Smooth muscle cell (in vitro differentiated cells): ENCODE data around the gene SGK2. TPM values are rescaled to one million over a fixed set of nuclear protein-coding genes. Genes with fewer than 3 reads are reported as not detected.
A peak's percentile ranks its signal among the peaks of the same experiment; 100 is the strongest.
"Not testable (repeated sequence)": the region's sequence is repeated elsewhere in the genome, so short reads cannot be mapped to it uniquely, and the experiment has no call there.

Experiments
- DNase-seq: peaks from one replicate; lab custom pipeline; 2025; ENCODE audit not compliant: unreplicated experiment; lab: John Stamatoyannopoulos, UW
- H2AFZ ChIP-seq: fragments of 200-600 bp; sonication (generic); 2 replicates; pipeline ENCODE4 v1.6.0; 2016; ENCODE audit warnings: antibody characterized with exemption, low read depth, mild to moderate bottlenecking
- H3F3A ChIP-seq: fragments of 200-600 bp; sonication (generic); 2 replicates; pipeline ENCODE4 v1.6.0; 2017; ENCODE audit warnings: antibody characterized with exemption, low read depth
- H3K27ac ChIP-seq: fragments of 200-600 bp; sonication (generic); 2 replicates; pipeline ENCODE4 v1.5.1; 2016; ENCODE audit warnings: low read depth, mild to moderate bottlenecking
- H3K27me3 ChIP-seq: fragments of 200-600 bp; sonication (generic); 2 replicates; pipeline ENCODE4 v1.6.1; 2016; ENCODE audit warnings: low read depth, mild to moderate bottlenecking
- H3K36me3 ChIP-seq: fragments of 200-600 bp; sonication (generic); 2 replicates; pipeline ENCODE4 v1.5.1; 2016; ENCODE audit warnings: low read depth
- H3K4me1 ChIP-seq: fragments of 200-600 bp; sonication (generic); 2 replicates; pipeline ENCODE4 v1.5.1; 2016; ENCODE audit warnings: low read depth
- H3K4me2 ChIP-seq: fragments of 200-600 bp; sonication (generic); 2 replicates; pipeline ENCODE4 v1.6.0; 2016; ENCODE audit warnings: mild to moderate bottlenecking
- H3K4me3 ChIP-seq: fragments of 200-600 bp; sonication (generic); 2 replicates; pipeline ENCODE4 v1.5.1; 2016; ENCODE audit warnings: mild to moderate bottlenecking
- H3K79me2 ChIP-seq: fragments of 200-600 bp; sonication (generic); 2 replicates; pipeline ENCODE4 v1.6.0; 2016; ENCODE audit warnings: low read depth, mild to moderate bottlenecking
- H3K9ac ChIP-seq: fragments of 200-600 bp; sonication (generic); 2 replicates; pipeline ENCODE4 v1.6.0; 2016; ENCODE audit warnings: low read depth
- H3K9me3 ChIP-seq: fragments of 200-600 bp; sonication (generic); replicated peaks from 2 replicates; pipeline ENCODE4 v1.5.1; 2016; ENCODE audit warnings: low read depth
- H4K20me1 ChIP-seq: fragments of 200-600 bp; sonication (generic); 2 replicates; pipeline ENCODE4 v1.6.0; 2016; ENCODE audit warnings: low read depth
- WGBS: methylation state at CpG from one replicate; pipeline ENCODE4 v1.1.7; 2016; ENCODE audit warnings: low lambda C conversion rate; 5-methylcytosine and 5-hydroxymethylcytosine counted together
- polyA plus RNA-seq: library from polyadenylated mRNA; unstranded; fragments of >200 nt; fragmentation: Nextera tagmentation; extraction: Ambion mirVana; gene quantifications from 2 replicates; pipeline ENCODE4 v1.2.1, GENCODE V29; 2016
- total RNA-seq: library from RNA; depleted of rRNA; stranded (reverse); fragments of >200 nt; gene quantifications from 2 replicates; pipeline ENCODE4 v1.2.3, GENCODE V29; 2014
- TF ChIP-seq, protein P1 (sequence below): fragments of 200-600 bp; sonication (generic); IDR thresholded peaks from 2 replicates; pipeline ENCODE4 v1.5.1; 2017; ENCODE audit warnings: borderline replicate concordance, mild to moderate bottlenecking, antibody characterized with exemption; ENCODE audit not compliant: insufficient read depth, poor library complexity, severe bottlenecking

SGK2 gene
- total and polyA plus RNA-seq, 2 experiments from 2014 or later, result 0.79 to 2.4 TPM

DNA sequence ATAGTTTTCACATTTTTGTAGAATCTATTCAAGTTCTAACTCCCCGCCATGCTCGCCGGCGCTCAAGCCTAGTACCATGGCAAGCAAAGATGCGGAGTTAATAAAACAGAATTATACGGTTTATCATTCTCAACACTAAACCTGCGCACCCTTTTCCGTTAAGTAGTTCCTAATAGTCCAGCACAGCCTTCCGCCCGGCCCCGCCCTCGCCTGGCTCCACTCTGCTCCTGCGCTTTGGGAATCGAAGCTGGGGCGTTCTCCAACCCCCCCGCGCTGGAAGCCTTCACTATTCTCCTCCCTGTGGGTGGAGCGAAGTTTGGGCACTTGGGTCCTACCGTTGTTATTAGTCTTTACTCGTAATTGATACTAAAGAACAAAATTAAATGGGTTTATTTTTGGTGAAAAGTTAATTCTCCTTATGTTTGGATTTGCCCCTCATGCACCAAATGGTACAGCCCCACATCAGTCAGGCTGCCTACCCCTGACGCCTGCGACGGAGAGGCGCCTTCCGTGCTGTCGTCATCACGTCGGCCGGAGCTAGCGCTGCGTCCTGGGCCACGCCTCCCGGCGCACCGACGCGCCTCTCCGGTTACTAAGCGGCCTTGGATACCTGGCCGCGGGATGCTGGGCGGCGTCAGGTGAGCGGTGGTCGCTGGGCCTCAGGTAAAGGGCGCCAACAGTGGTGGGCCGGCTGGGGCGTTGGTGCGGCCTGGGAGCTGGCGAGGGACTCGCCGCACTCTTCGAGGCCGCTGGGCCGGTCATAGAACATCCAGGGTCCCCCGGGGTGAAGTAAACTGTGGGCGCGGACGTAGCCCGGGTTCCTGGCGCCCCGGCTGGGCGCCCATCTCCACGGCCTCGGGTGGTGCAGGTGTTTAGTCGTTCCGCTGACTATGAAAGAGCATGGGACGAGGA is 31.8 kb downstream of the SGK2 start, which contains the start of gene IFT52:
Gene IFT52, plus strand, starts transcription at position 546 of the 912 bp plus-strand sequence. CDS start 3,762 bp downstream, outside the sequence.
- Histone ChIP-seq H3K4me2 (peak within 1 kb of the TSS; percentile 98), H3K36me3 (peaks cover 3% of the 10 kb centered on the region), H3K79me2 (peaks cover 30% of the 10 kb centered on the region), H3K27me3 (no peaks in the 10 kb centered on the region), H3K4me3 (peak within 1 kb of the TSS; percentile 79), H2AFZ (peak within 1 kb of the TSS; percentile 96), H3K4me1 (peaks cover 13% of the 10 kb centered on the region), H3F3A (no peaks in the 10 kb centered on the region), H3K9me3 (no peaks in the 10 kb centered on the region), H4K20me1 (no peaks in the 10 kb centered on the region), H3K27ac (peak within 1 kb of the TSS; percentile 79), H3K9ac (peak within 1 kb of the TSS; percentile 78)
- DNase-seq, result peak; percentile 72
- TF ChIP-seq, protein P1, sequence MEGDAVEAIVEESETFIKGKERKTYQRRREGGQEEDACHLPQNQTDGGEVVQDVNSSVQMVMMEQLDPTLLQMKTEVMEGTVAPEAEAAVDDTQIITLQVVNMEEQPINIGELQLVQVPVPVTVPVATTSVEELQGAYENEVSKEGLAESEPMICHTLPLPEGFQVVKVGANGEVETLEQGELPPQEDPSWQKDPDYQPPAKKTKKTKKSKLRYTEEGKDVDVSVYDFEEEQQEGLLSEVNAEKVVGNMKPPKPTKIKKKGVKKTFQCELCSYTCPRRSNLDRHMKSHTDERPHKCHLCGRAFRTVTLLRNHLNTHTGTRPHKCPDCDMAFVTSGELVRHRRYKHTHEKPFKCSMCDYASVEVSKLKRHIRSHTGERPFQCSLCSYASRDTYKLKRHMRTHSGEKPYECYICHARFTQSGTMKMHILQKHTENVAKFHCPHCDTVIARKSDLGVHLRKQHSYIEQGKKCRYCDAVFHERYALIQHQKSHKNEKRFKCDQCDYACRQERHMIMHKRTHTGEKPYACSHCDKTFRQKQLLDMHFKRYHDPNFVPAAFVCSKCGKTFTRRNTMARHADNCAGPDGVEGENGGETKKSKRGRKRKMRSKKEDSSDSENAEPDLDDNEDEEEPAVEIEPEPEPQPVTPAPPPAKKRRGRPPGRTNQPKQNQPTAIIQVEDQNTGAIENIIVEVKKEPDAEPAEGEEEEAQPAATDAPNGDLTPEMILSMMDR, result no peak
- WGBS, result under 1% methylated on average over 68 of the region's 68 CpGs

DNA sequence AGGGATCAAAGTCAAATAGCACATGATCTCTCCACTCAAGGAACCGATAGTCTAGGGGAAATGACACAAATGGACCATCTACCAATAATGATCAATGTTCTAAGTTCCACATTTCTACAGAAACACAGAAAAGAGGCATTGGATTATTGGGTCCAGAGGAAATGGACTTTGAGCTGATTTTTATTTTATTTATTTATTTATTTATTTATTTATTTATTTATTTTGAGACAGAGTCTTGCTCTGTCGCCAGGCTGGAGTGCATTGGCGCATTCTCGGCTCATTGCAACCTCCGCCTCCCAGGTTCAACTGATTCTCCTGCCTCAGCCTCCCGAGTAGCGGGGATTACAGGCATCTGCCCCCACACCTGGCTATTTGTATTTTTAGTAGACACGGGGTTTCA is 43.1 kb downstream of the SGK2 start:
- WGBS, result 85% methylated on average over 8 of the region's 8 CpGs

DNA sequence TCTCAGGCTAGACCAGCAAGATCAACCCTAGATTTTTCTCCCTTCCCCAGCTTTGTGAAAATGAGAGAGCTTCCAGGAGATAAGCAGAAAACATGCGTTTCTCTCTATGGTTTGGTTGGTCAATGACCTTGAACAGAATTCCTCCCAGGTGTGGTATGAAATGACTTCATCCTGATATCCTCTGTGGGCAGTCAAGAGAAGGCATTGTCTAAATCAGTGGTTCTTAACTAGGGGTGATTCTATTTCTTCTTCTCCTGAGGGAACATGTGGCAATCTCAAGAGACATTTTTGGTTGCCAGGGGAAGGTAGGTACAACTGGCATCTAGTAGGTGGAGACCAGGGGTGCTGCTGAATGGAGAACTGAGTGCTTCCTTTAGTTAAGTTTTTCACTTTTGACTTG is 44.3 kb downstream of the SGK2 start:
- Histone ChIP-seq H3K9ac (no peak overlapping the region), H4K20me1 (no peaks in the 10 kb centered on the region), H2AFZ (no peak overlapping the region), H3K4me1 (no peaks in the 10 kb centered on the region), H3K36me3 (peaks cover 10% of the 10 kb centered on the region), H3K4me2 (no peak overlapping the region), H3K4me3 (no peak overlapping the region), H3K27ac (no peak overlapping the region), H3K9me3 (no peaks in the 10 kb centered on the region), H3K27me3 (no peaks in the 10 kb centered on the region), H3F3A (no peaks in the 10 kb centered on the region), H3K79me2 (no peaks in the 10 kb centered on the region)
- 96% methylated on average over 1 of the region's 1 CpG for WGBS
- no peak for DNase-seq
- TF ChIP-seq, protein P1, result no peak

More for the DNA sequence above, 43.1 kb downstream of the SGK2 start:
- H3K4me1 ChIP-seq, H2AFZ ChIP-seq, H4K20me1 ChIP-seq, H3K9me3 ChIP-seq, H3F3A ChIP-seq, H3K79me2 ChIP-seq, DNase-seq, H3K4me2 ChIP-seq, H3K27ac ChIP-seq, H3K27me3 ChIP-seq, H3K9ac ChIP-seq, H3K4me3 ChIP-seq: not testable (repeated sequence)
- H3K36me3 ChIP-seq, result peaks cover 10% of the 10 kb centered on the region

DNA sequence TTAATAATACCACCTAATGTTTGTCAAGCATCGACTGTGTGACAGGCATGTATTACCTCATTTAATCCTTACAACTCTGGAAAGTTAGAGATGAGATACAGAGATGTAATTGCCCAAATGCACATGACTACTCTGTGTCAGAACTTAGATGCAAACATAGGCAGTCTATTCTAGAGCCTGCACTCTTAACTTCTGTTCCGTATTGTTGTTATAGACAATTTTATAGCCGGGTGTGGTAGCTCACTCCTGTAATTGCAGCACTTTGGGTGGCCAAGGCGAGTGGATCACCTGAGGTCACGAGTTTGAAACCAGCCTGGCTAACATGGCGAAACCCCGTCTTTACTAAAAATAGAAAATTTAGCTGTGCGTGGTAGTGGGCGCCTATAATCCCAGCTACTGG is 46.9 kb downstream of the SGK2 start:
- over 99% methylated on average over 9 of the region's 9 CpGs for WGBS
- H3K4me2 ChIP-seq, result no peak overlapping the region
- TF ChIP-seq, protein P1, result no peak
- H4K20me1 ChIP-seq, result no peaks in the 10 kb centered on the region
- DNase-seq, result no peak
- H3K9ac ChIP-seq, result no peak overlapping the region
- H3K27ac ChIP-seq, result no peak overlapping the region
- no peaks in the 10 kb centered on the region for H3K4me1 ChIP-seq
- no peaks in the 10 kb centered on the region for H3K27me3 ChIP-seq
- H3K79me2 ChIP-seq, result no peaks in the 10 kb centered on the region
- H3K9me3 ChIP-seq, result no peaks in the 10 kb centered on the region
- H3K4me3 ChIP-seq, result no peak overlapping the region
- peaks cover 10% of the 10 kb centered on the region for H3K36me3 ChIP-seq
- no peaks in the 10 kb centered on the region for H3F3A ChIP-seq
- no peak overlapping the region for H2AFZ ChIP-seq

DNA sequence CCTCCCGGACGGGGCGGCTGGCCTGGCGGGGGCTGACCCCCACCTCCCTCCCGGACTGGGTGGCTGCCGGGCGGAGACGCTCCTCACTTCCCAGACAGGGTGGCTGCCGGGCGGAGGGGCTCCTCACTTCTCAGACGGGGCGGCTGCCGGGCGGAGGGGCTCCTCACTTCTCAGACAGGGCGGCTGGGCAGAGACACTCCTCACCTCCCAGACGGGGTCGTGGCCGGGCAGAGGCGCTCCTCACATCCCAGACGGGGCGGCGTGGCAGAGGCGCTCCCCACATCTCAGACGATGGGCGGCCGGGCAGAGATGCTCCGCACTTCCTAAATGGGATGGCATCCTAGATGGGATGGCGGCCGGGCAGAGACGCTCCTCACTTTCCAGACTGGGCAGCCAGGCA is 48.5 kb downstream of the SGK2 start:
- H3K9ac ChIP-seq, H3K4me3 ChIP-seq: not testable (repeated sequence)
- whole genome bisulfite sequencing, result 100% methylated on average over 13 of the region's 30 CpGs

More for the DNA sequence above, 48.5 kb downstream of the SGK2 start:
- H3K27ac ChIP-seq, H3K4me1 ChIP-seq, H3F3A ChIP-seq, H3K27me3 ChIP-seq, H4K20me1 ChIP-seq, H2AFZ ChIP-seq, DNase-seq, H3K79me2 ChIP-seq, H3K9me3 ChIP-seq, H3K4me2 ChIP-seq: not testable (repeated sequence)
- peaks cover 10% of the 10 kb centered on the region for H3K36me3 ChIP-seq
